Right renal pelvis (tissue), 4 donors: ENCODE data around the gene KLHL8. TPM values are rescaled to one million over a fixed set of nuclear protein-coding genes. Genes with fewer than 3 reads are reported as not detected.
"Not testable (repeated sequence)": the region's sequence is repeated elsewhere in the genome, so short reads cannot be mapped to it uniquely, and the experiment has no call there.

Experiments
- DNase-seq, 4 donors: peaks; one replicate each; pipeline ENCODE4 v3.0.0-alpha.2; 2013; ENCODE audit warnings: low read depth in 4 of 4, low spot score in 3 of 4, missing footprints in 1 of 4
- polyA plus RNA-seq, 4 donors: library from polyadenylated mRNA; unstranded; fragments of 120-200 nt; gene quantifications; one replicate each; pipeline ENCODE4 v1.2.1, GENCODE V29; 2013; ENCODE audit not compliant: insufficient read length in 4 of 4

Gene KLHL8
- polyA plus RNA-seq, 4 donors: 17.8 to 22.6 (median 21.1) TPM

GRCh38 chr4:87185146-87185870, 35.1 kb downstream of the KLHL8 start:
- DNase-seq: no peak

- no peak for DNase-seq
These were observed 39.7 kb downstream of the KLHL8 start for GRCh38 chr4:87180767-87181166.

GRCh38 chr4:87179751-87180150, 40.7 kb downstream of the KLHL8 start:
- no peak for DNase-seq

GRCh38 chr4:87174672-87175071, 45.7 kb downstream of the KLHL8 start:
- no peak for DNase-seq

- no peak for DNase-seq
These were observed 48.5 kb downstream of the KLHL8 start for GRCh38 chr4:87171944-87172343.

- DNase-seq: no peak
These were observed 54.0 kb downstream of the KLHL8 start for GRCh38 chr4:87166296-87166854.

GRCh38 chr4:87165892-87166291, 54.5 kb downstream of the KLHL8 start:
- DNase-seq: no peak

GRCh38 chr4:87153078-87153870, 67.1 kb downstream of the KLHL8 start:
- DNase-seq: no peak

GRCh38 chr4:87152310-87153041, 67.9 kb downstream of the KLHL8 start:
- DNase-seq: no peak

- peak in 1 of 4 donors; percentile 5 for DNase-seq
These were observed 68.7 kb downstream of the KLHL8 start for GRCh38 chr4:87151730-87152129.

GRCh38 chr4:87150498-87151261, 69.7 kb downstream of the KLHL8 start:
- peak; percentile 60 to 76 (median 74) for DNase-seq

GRCh38 chr4:87147116-87147515, 73.3 kb downstream of the KLHL8 start:
- no peak for DNase-seq

- DNase-seq: not testable (repeated sequence)
These were observed 74.5 kb downstream of the KLHL8 start for GRCh38 chr4:87145934-87146333.

GRCh38 chr4:87144356-87144755, 76.1 kb downstream of the KLHL8 start:
- no peak for DNase-seq

- no peak for DNase-seq
These were observed 79.0 kb downstream of the KLHL8 start for GRCh38 chr4:87141428-87141827.

GRCh38 chr4:87134122-87134521, 86.3 kb downstream of the KLHL8 start:
- DNase-seq: no peak

GRCh38 chr4:87133183-87133582, 87.2 kb downstream of the KLHL8 start:
- DNase-seq: no peak

- DNase-seq: no peak
These were observed 88.4 kb downstream of the KLHL8 start for GRCh38 chr4:87132035-87132434.

GRCh38 chr4:87130985-87131703, 89.3 kb downstream of the KLHL8 start:
- no peak for DNase-seq

- DNase-seq: no peak
These were observed 90.7 kb downstream of the KLHL8 start for GRCh38 chr4:87129681-87130080.
